ENCODE data around the gene PNPO.
A peak's percentile ranks its signal among the peaks of the same experiment; 100 is the strongest.

Gene PNPO

DNA sequence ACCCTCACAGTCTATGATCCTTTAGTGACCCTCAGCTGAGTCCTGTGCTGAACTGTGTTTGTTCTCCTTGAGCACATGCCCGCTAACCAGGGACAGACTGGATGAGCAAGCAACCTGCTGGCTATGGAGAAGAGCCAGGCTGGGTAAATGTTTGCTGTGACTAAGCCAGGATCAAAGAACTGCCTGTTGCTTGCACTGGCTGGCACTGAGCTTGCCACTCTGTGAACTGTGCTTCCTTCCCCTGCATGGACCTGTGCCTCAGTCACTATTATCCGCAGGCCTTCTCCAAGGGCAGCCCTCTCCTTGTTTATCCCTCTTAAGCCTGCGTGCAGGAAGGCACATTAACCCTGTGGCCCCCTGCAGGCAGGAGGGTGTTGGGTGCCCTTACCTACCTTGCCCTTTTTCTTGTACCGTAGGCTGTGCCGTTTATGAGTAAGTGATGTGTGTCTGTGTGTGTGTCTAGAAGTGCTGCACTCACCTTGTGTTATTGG, 7.4 kb downstream of the PNPO start:
- DNase-seq (ENCODE audit: low read depth in 4 of 4, low spot score in 1 of 4) = no peak

DNA sequence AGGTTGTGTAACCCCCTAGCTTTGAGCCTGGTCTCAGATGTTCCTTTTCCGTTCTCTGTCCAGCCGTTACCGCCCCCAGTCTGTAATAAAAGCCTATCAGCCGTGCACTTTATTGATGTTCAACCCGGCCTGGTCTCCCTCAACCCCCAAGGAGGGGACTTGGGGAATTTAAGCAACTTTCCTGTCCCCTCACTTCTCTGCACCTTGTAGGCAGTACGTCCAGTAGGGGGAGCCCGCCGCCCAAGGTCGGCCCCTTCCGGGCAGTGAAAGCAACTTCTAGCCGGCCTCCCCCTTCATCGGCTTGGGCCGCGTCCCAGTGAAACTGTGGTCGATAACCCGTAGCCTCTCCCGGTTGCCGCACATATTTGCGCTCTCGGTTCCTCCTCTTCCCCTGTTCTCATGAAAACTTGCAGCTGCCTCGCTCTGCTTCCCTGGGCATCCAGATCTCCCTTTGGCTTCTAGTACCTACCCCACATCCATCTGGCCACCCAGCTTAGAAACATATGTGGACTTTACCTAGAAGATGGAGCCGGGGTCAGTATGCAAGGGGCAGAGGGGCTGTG, 7.9 kb downstream of the PNPO start:
- DNase-seq (ENCODE audit: low read depth in 4 of 4, low spot score in 1 of 4) = peak; percentile 63 to 73 (median 68)

DNA sequence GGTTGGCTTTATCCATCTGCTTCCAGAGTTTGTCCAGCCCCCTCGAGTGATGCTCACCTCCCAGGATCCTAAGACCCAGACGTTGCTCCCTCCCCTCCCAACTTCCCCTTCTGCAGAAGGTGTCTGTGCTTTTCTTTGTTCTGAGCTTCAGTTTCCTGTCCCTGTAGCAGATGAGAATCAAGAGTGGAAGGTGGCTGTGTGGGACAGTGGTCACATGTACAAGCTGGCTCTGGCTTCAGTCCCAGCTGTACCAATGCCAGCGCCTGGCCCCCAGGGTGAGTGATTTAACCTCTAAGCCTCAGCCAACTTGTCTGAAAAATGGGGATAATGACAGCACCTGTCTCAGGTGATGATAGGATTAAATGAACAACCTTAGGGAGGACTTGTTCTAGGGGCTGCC, 8.6 kb downstream of the PNPO start:
- DNase-seq (ENCODE audit: low read depth in 4 of 4, low spot score in 1 of 4) = no peak

DNA sequence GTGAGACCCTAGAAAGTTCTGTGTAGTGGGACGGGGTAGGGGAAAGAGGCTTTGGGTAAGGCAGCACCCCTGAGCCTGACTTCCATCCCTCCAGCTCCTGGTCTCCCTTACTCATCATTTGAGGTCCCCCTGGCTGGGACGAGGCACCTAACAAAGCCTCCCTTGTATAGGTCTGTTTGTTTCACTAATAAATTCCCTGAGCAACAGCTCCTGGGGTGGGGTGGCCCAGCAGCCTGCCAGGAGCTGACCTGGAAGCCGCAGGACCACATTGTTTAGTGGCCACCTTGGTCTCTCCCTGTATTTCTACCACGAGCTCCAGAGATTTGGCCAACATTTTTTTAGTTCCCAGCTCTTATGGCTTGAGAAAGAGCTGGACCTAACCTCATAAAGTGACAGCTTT, 9.1 kb downstream of the PNPO start:
- DNase-seq (ENCODE audit: low read depth in 4 of 4, low spot score in 1 of 4) = no peak

DNA sequence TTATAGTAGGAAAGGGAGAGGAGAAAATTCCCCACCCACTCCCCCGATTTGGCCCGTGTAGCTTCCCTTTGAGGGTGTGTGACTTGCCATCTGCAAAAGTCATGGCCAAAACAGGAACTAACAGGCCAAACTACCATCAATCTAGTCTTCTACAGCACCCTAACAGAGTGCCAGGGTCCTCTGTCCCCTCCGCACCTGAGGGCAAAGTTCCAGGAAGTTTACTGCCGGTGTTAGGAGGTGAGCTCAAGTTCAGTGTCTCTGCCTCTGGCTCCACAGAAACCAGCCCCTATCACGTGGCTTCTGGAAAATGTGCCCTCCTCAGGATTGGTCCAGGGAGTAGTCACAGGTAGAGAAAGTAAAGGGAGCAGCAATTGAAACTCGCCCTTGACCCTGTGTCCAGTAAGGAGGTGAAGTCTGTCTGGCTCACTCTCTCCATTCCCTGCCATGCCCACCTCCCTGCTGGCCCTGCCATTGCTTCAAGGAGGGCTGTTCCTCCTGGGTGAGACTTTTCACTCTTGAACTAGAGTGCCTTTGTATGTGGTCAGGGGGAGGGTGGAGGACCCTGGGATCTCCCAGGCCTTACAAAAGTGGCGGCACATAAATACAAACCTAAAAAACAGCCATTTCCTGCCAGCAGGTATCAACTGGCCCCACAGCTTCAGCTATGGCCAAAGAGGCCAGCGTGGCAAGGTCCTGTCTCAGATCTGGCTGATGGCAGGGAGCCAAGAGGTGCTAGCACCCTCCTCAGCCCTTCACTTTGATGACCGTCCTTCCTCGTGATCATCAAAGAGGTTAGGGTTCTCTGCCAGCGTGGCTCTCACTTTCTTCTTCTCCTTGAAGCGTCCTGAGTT, 11.0 kb downstream of the PNPO start:
- DNase-seq (ENCODE audit: low read depth in 4 of 4, low spot score in 1 of 4) = no peak

DNA sequence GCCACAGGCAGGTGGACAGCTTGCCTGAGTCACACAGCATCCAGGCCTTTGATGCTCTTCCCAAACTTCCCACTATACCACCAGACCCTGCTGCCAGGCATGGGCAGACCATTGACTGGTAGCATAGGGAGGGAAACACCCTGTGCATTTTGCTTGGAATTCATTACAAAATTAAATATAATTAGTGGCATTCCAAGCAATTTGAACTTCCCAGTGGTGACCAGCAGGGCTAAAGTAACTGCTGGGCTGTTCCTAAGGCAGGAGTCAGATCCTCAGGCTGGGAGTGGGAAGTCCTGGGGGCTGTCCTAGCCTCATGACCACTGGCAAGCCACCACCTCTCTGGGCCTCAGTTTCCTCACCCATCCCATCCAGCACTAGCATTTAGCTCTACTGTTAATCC, 12.5 kb downstream of the PNPO start:
- DNase-seq (ENCODE audit: low read depth in 4 of 4, low spot score in 1 of 4) = no peak

DNA sequence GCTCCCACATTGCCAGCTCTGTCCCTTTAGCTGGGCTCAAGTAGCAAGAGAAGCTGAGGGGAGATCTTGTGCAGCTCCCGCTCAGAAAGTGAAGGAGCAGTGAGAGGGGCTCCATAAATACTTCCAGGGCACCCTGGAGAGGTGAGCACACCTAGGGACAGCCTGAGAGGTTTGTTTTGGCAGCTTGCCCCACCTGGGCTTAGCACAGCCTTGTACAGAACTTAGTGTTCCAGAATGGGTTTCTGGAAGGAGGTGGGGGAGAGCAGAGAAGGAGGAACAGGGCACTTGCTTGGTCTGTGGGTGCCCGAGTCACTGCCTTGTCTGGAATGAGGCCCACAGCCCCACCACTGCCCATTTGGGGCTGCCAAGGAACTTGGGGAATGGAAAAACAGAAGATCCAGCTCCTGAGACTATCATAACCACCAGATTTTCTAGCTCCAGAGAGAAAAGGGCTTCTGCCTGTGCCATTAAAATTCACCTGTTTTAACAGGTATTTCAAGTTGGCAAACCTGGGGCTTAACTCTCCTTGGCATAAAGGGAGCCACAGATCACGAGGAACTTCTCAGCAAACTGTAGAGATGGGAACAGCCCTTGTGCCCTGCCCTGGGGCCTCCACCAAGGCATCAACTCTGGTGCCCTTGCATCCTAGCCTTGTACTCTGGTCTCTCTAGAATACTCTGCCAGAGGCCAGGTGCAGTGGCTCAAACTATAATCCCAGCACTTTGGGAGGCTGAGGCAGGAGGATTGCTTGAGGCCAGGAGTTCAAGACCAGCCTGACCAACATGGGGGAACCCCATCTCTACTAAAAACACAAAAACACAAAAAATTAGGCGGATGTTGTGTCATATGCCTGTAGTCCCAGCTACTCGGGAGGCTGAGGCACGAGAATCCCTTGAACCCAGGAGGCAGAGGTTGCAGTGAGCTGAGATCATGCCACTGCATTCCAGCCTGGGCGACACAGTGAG, 14.4 kb downstream of the PNPO start:
- no peak for DNase-seq (ENCODE audit: low read depth in 4 of 4, low spot score in 1 of 4)

DNA sequence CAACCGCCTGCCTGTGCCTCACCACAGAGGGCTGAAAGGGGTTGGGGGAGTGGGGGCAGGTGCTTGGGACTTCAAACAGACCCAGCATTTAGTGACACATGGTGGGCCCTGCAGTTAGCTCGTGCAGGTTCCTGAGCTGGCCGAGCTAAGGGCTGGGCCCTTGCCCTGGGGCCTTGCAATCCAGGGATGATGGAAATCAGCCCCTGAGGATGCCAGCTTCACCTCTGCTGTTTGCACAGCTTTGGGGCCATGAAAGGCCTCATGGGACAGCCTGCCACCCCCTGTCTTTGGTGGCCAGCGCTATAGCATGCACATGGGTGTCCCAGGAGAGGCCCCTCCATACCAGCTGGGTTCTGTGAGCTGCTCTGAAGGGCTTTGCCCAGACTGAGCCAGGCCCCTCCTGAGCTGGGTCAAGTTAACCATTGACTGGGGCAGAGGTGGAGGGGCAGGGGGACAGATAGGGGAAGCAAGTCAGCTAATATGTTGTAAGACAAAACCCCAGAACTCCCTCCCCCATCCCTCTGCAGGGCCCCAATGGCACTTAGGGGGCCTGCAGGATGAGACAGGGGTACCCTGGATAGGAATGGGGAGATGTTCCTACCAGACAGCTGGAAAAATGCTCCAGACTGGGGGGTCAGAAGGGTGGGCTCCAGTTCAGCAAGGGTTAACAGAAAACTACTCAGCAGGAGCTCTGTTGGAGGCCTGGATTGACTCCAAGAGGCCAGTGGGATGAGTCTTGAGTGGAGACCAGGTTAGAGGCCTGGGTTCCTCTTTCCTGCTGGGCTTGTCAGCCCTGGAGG, 15.6 kb downstream of the PNPO start:
- DNase-seq (ENCODE audit: low read depth in 4 of 4, low spot score in 1 of 4) = no peak

DNA sequence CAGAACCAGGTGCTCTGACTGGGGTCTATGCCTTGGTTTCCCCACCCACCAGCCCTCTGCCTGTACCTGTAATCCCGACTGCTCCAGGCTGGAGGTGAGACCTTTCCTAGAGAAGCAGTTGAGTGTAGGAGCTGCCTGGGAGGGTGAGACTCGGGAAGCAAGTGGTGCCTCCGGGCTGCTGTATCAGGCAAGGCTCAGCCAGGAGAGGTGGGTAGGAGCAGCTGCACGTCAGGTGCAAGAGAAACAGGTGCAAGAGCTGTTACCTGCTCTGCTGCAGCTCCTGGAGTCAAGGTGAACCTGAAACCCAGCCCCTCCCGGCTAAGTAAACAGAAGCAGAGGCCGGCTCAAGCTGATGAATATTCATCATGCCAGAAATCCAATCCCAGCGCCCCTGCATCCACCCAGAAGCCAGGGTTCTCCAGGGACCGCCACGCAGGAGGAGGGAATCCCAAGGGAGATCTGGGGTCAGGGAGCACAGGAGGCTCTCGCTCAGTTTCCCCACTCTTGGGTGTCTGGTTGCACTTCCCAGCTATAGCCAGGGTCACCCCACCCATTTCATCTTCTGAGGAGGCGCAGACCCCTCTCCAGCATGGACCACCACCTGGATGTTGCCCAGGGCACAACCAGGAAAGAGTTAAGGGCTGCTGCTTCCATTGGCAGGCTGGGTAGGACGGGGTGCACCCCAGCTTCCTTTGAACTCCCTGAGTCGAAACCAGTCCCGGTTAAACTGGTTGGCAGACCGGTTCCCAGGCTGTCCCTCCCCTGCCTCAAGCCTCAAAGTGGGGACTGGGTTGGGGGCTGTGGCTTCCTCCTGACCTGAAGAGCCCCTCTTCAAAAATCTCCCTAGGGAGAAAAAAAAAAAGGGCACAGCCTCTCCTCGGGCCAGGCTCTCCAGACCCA, 16.5 kb downstream of the PNPO start, which contains the start of gene PRR15L:
PRR15L (minus strand) TSS at position 293 of the 900 bp plus-strand sequence. CDS start 4,649 bp downstream, outside the sequence.
- no peak for DNase-seq (ENCODE audit: low read depth in 4 of 4, low spot score in 1 of 4)

DNA sequence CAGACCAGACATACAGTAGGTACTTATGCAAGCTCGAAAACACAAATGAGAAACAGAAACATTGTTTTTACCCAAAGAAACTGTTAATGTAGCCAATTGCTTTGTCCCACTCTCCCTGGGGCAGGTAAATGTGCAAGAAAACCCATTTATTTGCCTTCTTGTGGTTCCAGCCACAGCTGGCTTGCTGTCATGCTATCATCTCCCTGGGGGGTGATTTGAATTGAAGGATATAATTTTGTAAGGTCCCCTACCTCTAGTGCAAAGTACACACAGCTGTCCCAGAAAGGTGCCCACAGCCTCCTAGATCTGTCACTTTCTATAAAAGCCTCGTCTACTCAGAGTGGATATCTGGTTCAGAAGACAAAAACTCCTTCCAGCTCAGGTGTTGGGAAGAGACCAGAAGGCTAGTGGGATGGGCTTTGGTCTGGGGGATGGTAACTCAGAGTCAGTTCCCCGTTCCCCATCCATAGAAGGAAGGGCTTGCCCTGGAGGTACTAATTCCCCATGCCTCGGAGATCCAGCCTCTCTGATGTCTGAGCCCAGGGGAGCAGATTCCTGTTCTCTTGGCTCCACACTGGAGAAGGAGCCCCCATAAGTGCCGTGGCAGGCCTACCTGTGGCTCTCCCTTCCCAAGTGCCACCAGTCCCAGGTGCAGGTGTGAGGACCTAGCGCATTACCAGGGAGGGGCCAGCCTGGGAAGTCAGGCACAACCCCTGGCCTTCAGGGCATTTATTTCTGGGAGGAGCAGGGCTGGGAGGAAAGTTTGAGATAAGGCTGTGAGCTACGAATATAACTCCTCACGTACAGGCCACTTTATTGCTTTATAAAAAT, 18.7 kb downstream of the PNPO start:
- DNase-seq (ENCODE audit: low read depth in 4 of 4, low spot score in 1 of 4) = no peak

DNA sequence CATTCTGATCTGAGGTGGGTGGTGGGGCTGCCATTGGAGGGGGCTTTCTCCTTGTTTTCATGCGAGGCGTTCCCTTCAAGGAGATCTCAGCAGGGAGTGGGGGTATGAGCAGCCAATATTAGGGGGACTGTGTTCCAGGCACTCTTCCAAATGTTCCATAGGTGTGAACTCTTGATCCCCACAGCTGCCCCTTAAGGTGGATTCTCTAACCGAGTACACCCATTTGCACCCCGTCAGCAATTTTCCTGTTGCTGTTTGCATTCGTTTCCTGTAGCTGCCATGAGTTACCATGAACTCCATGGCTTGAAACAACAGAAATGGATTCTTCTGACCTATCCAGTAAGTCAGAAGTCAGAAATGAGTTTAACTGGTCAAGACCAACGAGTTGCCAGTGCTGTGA, 20.0 kb downstream of the PNPO start:
- no peak for DNase-seq (ENCODE audit: low read depth in 4 of 4, low spot score in 1 of 4)

DNA sequence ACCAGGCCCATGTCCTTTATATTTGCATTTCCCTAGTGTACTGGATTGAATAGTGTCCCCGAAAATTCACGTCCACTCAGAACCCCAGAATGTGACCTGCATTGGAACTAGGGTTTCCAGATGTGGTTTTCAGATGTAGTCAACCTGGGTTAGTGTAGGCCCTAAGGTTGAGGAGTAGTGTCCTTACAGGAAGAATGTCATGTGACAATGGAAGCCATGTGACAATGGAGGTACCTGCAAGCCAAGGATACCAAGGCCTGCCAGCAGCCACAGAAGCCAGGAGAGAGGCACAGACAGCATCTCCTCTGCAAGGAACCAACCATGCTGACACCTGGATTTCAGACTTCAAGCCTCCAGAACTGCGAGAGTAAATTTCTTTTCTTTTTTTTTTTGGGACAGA, 21.5 kb downstream of the PNPO start:
- no peak for DNase-seq (ENCODE audit: low read depth in 4 of 4, low spot score in 1 of 4)

DNA sequence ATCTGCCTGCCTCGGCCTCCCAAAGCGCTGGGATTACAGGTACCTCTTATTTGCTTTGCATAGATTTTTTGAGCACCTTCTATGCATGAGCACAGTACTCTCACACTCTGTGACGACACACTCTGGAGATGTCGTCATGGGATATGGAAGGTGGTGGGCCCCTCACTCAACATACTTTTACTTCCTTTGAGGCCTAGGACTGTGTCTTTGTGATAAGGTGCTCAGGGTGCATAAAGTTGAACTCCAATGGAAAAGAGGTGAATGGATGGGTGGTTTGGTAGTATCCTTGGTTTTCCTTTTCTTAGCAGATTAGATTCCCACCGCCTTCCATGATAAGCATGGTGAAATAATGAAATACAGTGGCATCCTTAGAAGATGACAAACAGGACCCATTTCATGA, 23.5 kb downstream of the PNPO start:
- DNase-seq (ENCODE audit: low read depth in 4 of 4, low spot score in 1 of 4) = no peak

DNA sequence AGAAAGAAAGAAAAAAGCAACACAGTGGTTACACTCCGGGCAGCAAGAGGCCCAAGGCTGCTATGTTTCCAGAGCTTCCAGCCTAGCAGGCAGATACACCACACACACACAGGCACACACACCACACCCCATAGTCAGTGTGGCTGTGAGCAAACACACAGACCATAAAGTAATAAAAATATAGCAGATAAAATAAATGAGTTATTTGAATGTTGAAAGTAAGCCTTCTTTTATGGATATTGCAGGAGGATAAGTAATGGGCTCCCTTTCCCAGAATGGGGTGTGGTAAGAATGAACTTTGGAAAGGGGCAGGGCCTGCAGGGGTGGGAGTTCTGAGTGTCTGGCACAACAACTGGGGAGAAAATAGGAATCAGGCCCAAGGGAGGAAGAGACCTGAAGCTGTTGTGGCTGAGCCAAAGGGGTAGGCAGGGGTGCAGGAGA, 24.7 kb downstream of the PNPO start:
- no peak for DNase-seq (ENCODE audit: low read depth in 4 of 4, low spot score in 1 of 4)

DNA sequence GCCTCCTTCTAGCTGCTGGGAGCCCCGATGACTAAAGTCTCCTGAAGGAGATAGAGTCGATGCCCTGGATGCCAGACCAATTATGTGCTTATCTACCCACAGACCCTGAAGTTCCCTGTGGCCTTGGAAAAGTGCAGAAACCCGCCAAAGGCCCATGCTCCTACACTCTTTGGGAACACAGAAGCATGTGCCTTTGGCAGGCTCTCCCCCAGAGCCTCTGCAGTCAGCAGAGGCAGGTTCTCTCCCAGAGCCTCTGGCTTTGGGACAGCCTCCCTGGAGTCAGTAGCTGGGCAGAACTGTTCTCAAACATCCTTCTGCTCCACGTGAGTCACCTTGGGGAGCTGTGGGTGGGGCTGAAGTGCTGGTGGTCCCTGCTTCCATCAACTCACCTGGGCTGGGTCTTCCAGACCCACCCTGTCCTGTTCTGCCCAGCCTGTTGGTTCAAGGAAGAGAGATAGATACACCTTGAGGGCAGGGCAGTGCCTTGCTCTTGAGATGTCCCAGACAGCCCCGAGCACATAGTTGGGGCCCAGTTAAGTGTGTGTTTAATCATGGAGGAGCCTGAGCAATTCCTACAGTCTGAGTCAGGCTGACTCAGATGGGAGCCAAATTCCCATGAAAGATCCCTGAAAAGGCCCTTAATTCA, 26.4 kb downstream of the PNPO start:
- DNase-seq (ENCODE audit: low read depth in 4 of 4, low spot score in 1 of 4) = no peak

DNA sequence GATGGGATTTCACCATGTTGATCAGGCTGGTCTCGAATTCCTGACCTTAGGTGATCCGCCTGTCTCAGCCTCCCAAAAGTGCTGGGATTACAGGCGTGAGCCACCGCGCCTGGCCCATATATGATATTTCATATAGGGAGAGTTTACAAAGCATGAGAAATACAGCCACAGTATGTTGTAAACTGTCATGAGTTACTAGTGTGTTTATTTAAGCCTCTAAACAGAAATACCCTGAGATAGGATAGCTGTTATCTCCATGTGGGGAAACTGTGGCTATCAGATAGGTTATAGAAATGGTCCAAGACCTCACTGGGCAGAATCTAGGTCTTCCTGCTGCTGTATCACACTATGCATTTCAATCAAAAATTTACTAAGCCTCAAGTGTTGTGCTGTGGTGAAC, 27.5 kb downstream of the PNPO start:
- no peak for DNase-seq (ENCODE audit: low read depth in 4 of 4, low spot score in 1 of 4)

DNA sequence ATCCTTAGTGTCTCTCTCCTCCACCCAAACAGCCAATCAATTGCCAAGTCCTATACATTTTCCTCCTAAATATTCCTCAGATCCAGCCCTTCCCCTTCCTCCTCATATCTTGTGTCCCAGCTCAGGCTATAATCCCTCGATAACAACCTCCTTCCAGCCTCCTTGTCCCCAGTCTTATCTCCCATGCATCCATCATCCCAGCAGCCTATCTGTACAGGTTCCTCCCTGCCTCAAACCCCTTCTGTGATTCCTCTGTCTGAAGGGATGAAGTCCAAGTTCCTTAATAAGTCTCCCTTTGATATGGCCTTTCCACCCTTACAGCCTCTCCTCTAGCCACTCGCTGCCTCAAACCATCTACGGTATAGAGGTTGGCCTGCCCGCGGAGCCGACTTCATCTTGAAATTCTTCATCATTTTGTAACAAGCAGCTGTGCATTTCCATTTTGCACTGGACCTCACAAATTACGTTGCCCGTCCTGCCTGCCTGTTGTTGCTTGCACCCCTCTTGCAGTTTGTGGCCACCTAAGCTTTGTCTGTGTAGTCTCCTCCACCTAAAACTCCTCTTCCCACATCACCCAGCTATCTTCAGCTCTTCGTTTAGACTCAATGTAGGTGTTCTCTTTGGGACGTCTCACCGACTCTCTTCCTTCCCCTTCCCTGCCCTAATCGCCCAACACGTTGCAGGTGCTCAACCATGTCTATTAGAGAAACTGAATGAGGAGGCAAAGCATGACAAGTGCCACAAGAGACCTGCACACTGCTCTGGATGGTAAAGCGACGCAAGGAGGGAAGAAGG, 28.8 kb downstream of the PNPO start:
- no peak for DNase-seq (ENCODE audit: low read depth in 4 of 4, low spot score in 1 of 4)

Data from stimulated activated CD4-positive, alpha-beta T cell treated with anti-CD3 and anti-CD28 coated beads, Interleukin-1b, Interleukin-23, amount 100 ng/mL, for 24 hours (primary cell).